PC-9 (cell line): ENCODE measurements around the gene RASGRP2. TPM values are rescaled to one million over a fixed set of nuclear protein-coding genes. Genes with fewer than 3 reads are reported as not detected.

Experiments used
- BruUV-seq: library from RNA; stranded (reverse); fragments of 400-500 nt; replicated peaks from 2 replicates; lab custom pipeline; 2021; lab: Mats Ljungman, UMichigan
- CTCF ChIA-PET: fragments of 300-600 bp; sonication (Branson Sonifier 250); formaldehyde crosslinking; loops from one replicate; lab custom pipeline; 2022; ENCODE audit warnings: antibody characterized with exemption; lab: Charles Lee
- POLR2A ChIA-PET: fragments of 300-600 bp; sonication (Branson Sonifier 250); formaldehyde crosslinking; loops from one replicate; lab custom pipeline; 2022; ENCODE audit warnings: antibody characterized with exemption; ENCODE audit not compliant: unreplicated experiment; lab: Charles Lee
- DNase-seq, 2 experiments: peaks; one replicate each; pipeline versions ENCODE4 v3.0.0 to v3.0.0-alpha.2; 2015 to 2022; ENCODE audit warnings: mixed read lengths in 1 of 2
- H2AFZ ChIP-seq: fragments of 200-600 bp; sonication (generic); 2 replicates; pipeline ENCODE4 v1.8.1; 2017; ENCODE audit warnings: antibody characterized with exemption
- H3F3A ChIP-seq: fragments of 200-600 bp; sonication (generic); 2 replicates; pipeline ENCODE4 v1.8.1; 2017; ENCODE audit warnings: antibody characterized with exemption, mild to moderate bottlenecking, low read depth; ENCODE audit not compliant: insufficient read depth
- H3K27ac ChIP-seq: fragments of 200-600 bp; sonication (generic); 2 replicates; pipeline ENCODE4 v1.6.1; 2016; ENCODE audit warnings: mixed run types
- H3K27me3 ChIP-seq: fragments of 200-600 bp; sonication (generic); 2 replicates; pipeline ENCODE4 v1.6.1; 2016; ENCODE audit warnings: low read depth, mixed run types; ENCODE audit not compliant: insufficient read depth
- H3K36me3 ChIP-seq: fragments of 200-600 bp; sonication (generic); 2 replicates; pipeline ENCODE4 v1.6.1; 2016; ENCODE audit warnings: low read depth, mixed run types
- H3K4me1 ChIP-seq: fragments of 200-600 bp; sonication (generic); replicated peaks from 2 replicates; pipeline ENCODE4 v1.6.1; 2016; ENCODE audit warnings: mixed run types; ENCODE audit not compliant: insufficient read depth
- H3K4me2 ChIP-seq: fragments of 200-600 bp; sonication (generic); 2 replicates; pipeline ENCODE4 v1.6.1; 2017; ENCODE audit warnings: mixed run types
- H3K4me3 ChIP-seq: fragments of 200-600 bp; sonication (generic); 2 replicates; pipeline ENCODE4 v1.6.1; 2016; ENCODE audit warnings: mixed run types
- H3K79me2 ChIP-seq: fragments of 200-600 bp; sonication (generic); 2 replicates; pipeline ENCODE4 v1.6.1; 2017; ENCODE audit warnings: low read depth, mixed run types
- H3K9me2 ChIP-seq: fragments of 200-600 bp; sonication (generic); 2 replicates; pipeline ENCODE4 v1.8.1; 2017; ENCODE audit warnings: mild to moderate bottlenecking; ENCODE audit not compliant: insufficient read depth
- H3K9me3 ChIP-seq: fragments of 200-600 bp; sonication (generic); 2 replicates; pipeline ENCODE4 v1.8.1; 2016; ENCODE audit warnings: low read depth; ENCODE audit not compliant: insufficient read depth
- H4K20me1 ChIP-seq: fragments of 200-600 bp; sonication (generic); 2 replicates; pipeline ENCODE4 v1.8.1; 2017; ENCODE audit not compliant: insufficient read depth
- CTCF ChIP-seq: fragments of 200-600 bp; sonication (generic); conservative IDR thresholded peaks from 2 replicates; pipeline ENCODE4 v1.6.1; 2017; ENCODE audit warnings: mixed run types, antibody characterized with exemption, mild to moderate bottlenecking, moderate library complexity
- EZH2 ChIP-seq: fragments of 200-600 bp; sonication (generic); IDR thresholded peaks from 2 replicates; pipeline ENCODE4 v1.8.0; 2017; ENCODE audit warnings: antibody characterized with exemption, low read depth
- intact Hi-C: fragments of 100-400 bp; cut with micrococcal nuclease; formaldehyde crosslinking; loops from one replicate; pipeline ENCODE4 v1.10.0; 2022; ENCODE audit not compliant: unreplicated experiment
- total RNA-seq: library from RNA; stranded (reverse); gene quantifications from 2 replicates; pipeline ENCODE4 v1.2.3, GENCODE V29; 2021

RASGRP2 gene
- total RNA-seq, 1 experiment from 2014 or later = 1.0 TPM

GRCh38 chr11:64746486-64746885, 2.5 kb upstream of the RASGRP2 start:
- Histone ChIP-seq H3K9me3 (no peaks in the 10 kb centered on the region), H2AFZ (no peak overlapping the region), H3K27ac (no peak overlapping the region), H3K79me2 (no peaks in the 10 kb centered on the region), H3K4me3 (no peak overlapping the region), H3K36me3 (no peaks in the 10 kb centered on the region), H3K4me1 (peaks cover 13% of the 10 kb centered on the region), H3K4me2 (no peak overlapping the region), H3F3A (peaks cover 12% of the 10 kb centered on the region; the same call in 1 of the 2 replicates), H3K9me2 (no peaks in the 10 kb centered on the region), H4K20me1 (no peaks in the 10 kb centered on the region), H3K27me3 (peaks cover 34% of the 10 kb centered on the region)
- ChIA-PET POLR2A (interaction anchor here (0.7 kb wide), 1 partner anchor 107 kb away, joined by 3 read pairs; no protein-coding TSS in a partner anchor), CTCF (no interaction called here)
- DNase-seq = no peak
- TF ChIP-seq EZH2 (no peak), CTCF (no peak)
- intact Hi-C loops = no loop called here
- BruUV-seq = no TSS peak

- TF ChIP-seq EZH2 (no peak), CTCF (no peak)
- Histone ChIP-seq H3K4me2 (no peak overlapping the region), H3K27me3 (peaks cover 42% of the 10 kb centered on the region), H3K27ac (no peak overlapping the region), H3K9me3 (no peaks in the 10 kb centered on the region), H2AFZ (no peak overlapping the region), H3K79me2 (no peaks in the 10 kb centered on the region), H3K9me2 (no peaks in the 10 kb centered on the region), H4K20me1 (no peaks in the 10 kb centered on the region), H3K4me1 (peaks cover 13% of the 10 kb centered on the region), H3K36me3 (no peaks in the 10 kb centered on the region), H3F3A (peaks cover 12% of the 10 kb centered on the region; the same call in 1 of the 2 replicates), H3K4me3 (no peak overlapping the region)
- peak in 1 of 2 experiments; percentile 36 for DNase-seq
- ChIA-PET POLR2A (interaction anchor here (0.7 kb wide), 1 partner anchor 106 kb away, joined by 3 read pairs; no protein-coding TSS in a partner anchor), CTCF (interaction anchor here (0.6 kb wide), 1 partner anchor 1843 kb away, joined by 4 read pairs; no protein-coding TSS in a partner anchor)
- intact Hi-C loops = no loop called here
- no TSS peak for BruUV-seq
These were observed 1.8 kb upstream of the RASGRP2 start for GRCh38 chr11:64745521-64746328.

GRCh38 chr11:64745189-64745520, 1.2 kb upstream of the RASGRP2 start:
- Histone ChIP-seq H4K20me1 (no peaks in the 10 kb centered on the region), H3K9me3 (no peaks in the 10 kb centered on the region), H3K9me2 (no peaks in the 10 kb centered on the region), H3K27ac (no peak overlapping the region), H3K4me2 (no peak overlapping the region), H3K27me3 (peaks cover 44% of the 10 kb centered on the region), H2AFZ (no peak overlapping the region), H3K4me3 (no peak overlapping the region), H3K79me2 (no peaks in the 10 kb centered on the region), H3F3A (peaks cover 12% of the 10 kb centered on the region; the same call in 1 of the 2 replicates), H3K36me3 (no peaks in the 10 kb centered on the region), H3K4me1 (peaks cover 13% of the 10 kb centered on the region)
- POLR2A ChIA-PET = no interaction called here
- TF ChIP-seq CTCF (no peak), EZH2 (0 out of 2 replicates have a peak, but pooled peaks have one; percentile 62)
- CTCF ChIA-PET = interaction anchor here (0.5 to 0.6 kb wide), 3 partner anchors 64 to 1842 kb away, joined by 4 to 6 read pairs (median 4); no protein-coding TSS in a partner anchor
- no TSS peak for BruUV-seq
- intact Hi-C loops = no loop called here
- no peak for DNase-seq
